ENCODE measurements around the gene LGI4.

DNA sequence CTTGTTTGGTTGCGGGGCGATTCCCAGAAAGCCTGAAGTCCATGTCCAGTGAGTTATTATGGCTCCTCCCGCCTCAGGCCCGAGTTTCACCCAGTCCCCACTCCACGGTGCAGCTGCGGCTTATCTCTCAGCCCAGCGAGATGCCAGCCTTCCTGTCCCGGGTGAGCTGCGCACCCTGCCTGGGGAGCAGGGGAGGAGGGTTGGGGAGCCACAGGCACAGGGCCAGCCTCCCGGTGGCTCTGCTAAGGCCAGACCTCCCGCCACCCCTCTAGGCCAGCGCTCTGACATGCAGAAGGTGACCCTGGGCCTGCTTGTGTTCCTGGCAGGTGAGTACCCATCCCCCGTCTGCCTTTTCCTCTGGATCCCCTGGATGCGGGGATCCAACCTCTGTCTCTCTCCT is 15.8 kb downstream of the LGI4 start:
- TF ChIP-seq, protein P1, sequence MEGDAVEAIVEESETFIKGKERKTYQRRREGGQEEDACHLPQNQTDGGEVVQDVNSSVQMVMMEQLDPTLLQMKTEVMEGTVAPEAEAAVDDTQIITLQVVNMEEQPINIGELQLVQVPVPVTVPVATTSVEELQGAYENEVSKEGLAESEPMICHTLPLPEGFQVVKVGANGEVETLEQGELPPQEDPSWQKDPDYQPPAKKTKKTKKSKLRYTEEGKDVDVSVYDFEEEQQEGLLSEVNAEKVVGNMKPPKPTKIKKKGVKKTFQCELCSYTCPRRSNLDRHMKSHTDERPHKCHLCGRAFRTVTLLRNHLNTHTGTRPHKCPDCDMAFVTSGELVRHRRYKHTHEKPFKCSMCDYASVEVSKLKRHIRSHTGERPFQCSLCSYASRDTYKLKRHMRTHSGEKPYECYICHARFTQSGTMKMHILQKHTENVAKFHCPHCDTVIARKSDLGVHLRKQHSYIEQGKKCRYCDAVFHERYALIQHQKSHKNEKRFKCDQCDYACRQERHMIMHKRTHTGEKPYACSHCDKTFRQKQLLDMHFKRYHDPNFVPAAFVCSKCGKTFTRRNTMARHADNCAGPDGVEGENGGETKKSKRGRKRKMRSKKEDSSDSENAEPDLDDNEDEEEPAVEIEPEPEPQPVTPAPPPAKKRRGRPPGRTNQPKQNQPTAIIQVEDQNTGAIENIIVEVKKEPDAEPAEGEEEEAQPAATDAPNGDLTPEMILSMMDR (conservative IDR thresholded peaks at IDR 0.05; ENCODE audit: low read depth in 2 of 2), result no peak
- TF ChIP-seq, protein P2, sequence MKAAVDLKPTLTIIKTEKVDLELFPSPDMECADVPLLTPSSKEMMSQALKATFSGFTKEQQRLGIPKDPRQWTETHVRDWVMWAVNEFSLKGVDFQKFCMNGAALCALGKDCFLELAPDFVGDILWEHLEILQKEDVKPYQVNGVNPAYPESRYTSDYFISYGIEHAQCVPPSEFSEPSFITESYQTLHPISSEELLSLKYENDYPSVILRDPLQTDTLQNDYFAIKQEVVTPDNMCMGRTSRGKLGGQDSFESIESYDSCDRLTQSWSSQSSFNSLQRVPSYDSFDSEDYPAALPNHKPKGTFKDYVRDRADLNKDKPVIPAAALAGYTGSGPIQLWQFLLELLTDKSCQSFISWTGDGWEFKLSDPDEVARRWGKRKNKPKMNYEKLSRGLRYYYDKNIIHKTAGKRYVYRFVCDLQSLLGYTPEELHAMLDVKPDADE (IDR thresholded peaks at IDR 0.05), result no peak
- no peak for TF ChIP-seq STAT1 (IDR thresholded peaks at IDR 0.05; ENCODE audit: unreplicated experiment)

All from GM23338 (cell line).